DMS53 (cell line): ENCODE data around the gene SKAP1.
"Not testable (repeated sequence)": the region's sequence is repeated elsewhere in the genome, so short reads cannot be mapped to it uniquely, and the experiment has no call there.

ENCODE experiments used
- DNase-seq: peaks from one replicate; lab custom pipeline; 2025; lab: John Stamatoyannopoulos, UW

SKAP1 gene

DNA sequence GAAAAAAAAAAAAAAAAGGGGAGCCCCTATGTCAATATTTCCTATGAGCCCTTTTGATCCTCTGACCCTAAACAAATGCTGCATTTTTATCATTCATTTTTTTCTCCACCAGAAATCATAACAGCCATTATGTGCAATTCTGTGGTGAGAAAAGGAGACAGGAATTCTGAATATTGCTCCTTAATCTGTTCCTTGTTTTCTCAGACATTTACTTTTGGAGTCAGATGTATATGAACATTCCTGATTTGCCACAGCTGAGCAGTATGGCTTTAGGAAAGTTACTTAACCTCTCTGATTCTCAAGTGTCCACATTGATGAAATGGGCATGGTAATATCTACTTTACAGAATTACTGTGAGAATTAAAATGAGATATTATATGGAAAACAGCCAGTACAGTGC is 144.4 kb downstream of the SKAP1 start:
- DNase-seq, result no peak

- DNase-seq, result no peak
Measured at GRCh38 chr17:48283907-48284306, 146.1 kb downstream of the SKAP1 start.

DNA sequence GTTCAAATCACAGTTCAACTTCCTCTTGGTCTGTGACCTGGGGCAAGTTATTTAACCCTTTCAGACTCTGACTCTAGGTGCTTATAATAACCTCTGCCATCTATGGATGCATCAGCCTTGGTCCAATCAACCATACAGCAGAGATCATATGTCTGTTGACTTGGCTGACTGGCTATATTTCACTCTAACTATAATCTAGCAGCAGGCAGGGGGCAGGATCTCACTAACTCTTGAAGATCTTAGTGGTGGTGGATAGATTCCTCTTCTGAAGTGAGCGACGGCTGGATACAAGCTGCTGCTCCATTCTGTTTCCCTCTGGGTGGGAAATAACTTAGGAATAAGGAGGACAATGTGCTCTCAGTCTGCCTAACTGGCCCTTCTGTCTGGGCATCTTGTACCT is 146.6 kb downstream of the SKAP1 start:
- no peak for DNase-seq

- no peak for DNase-seq
Measured at GRCh38 chr17:48282303-48282702, 147.7 kb downstream of the SKAP1 start.

DNA sequence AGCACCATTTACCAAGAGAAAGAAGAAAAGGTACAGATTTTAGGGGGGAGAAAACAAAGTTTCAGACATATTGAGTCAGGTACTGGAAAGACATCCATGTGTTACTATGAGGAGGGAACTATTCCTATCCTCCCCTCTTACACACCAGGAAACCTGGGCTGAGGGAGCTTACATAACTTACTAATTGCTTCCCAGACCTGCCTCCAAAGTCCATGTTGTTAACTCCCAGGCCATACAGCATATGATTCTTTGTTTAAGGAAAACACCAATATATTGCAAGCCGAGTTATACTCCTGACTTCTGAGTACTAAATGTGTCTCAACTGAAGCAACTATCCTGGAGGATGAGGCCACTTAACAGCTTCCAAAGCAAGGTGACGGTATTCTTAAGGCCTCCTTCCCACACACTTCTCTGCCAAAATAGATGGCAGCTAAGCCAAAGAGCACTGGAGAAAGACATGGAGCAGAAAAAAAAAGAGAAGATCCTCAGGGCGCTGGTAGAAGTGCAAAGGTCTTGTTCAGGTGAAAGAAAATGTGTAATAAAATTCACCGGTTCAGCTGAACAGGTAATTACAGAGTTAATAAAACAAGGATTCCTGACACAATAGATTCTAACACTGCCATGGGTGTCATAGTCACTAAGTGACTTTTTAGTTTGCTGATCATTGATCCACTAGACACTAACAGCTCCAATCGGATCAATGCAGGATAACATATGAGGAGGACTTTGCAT is 151.1 kb downstream of the SKAP1 start:
- no peak for DNase-seq

GRCh38 chr17:48276776-48277175 is 153.2 kb downstream of the SKAP1 start:
- no peak for DNase-seq

- no peak for DNase-seq
Measured at GRCh38 chr17:48270899-48271298, 159.1 kb downstream of the SKAP1 start.

DNA sequence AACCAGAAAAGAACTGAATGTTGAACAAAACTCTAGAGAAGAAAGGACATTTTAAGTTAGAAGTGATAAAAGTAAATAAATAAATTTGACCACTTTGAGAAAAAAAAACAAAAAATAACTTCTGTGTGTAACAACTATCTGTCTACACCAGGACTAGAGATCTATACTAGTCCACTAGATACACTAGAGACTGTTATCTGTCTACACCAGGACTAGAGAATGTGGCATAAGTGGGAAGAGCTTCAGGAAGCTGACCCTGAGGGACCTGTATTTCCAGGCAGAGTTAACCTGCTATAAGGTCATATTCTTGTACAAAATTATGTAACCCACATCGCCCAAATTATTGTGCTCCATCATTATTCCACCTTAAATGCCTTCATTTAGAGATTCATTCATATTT is 160.8 kb downstream of the SKAP1 start:
- DNase-seq, result no peak

DNA sequence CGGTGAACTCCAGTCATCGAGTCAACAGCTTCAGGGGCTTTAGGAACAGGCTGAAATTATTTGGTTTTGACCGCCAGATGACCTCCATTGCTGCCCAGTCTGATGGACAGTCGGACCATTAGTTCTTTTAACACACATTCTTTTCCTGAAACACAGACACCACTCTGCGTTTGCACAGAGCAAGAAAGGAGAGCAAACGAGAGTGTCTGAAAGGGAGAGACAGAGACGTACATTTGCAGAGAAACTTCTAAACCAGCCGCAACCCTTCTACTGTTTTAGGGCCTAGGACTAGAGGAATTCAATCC is 166.3 kb downstream of the SKAP1 start:
- no peak for DNase-seq

GRCh38 chr17:48262982-48263730 is 166.9 kb downstream of the SKAP1 start:
- peak; percentile 68 for DNase-seq

- DNase-seq, result peak; percentile 80
Measured at GRCh38 chr17:48261297-48261880, 168.6 kb downstream of the SKAP1 start.

DNA sequence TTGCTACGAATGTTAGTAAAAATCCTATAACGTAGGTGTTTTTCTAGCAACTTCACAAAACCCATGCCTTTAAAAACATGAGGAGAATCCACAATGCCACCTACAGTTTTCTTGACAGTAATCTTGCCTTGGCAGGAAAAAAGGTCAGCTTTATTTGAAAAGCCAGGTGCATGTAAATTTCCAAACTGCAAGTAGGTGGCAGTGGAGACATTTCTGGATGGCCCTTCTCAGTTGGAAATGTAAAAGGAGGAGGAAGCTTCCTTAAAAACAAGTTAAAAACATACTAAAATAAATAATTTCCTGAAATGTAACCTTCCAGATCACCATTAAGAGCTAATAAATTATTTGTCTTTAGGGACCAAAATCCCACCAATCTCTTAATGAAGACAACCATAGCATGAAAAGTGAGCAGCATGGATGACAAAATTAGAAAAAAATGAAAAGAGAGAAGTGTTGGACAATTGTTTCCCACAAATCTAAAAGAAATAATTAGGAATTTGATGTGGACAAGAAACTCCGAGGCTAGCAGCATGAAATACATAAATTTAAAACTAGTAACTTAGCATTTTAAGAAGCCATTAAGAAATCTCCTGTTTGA is 170.2 kb downstream of the SKAP1 start:
- DNase-seq, result peak; percentile 88

DNA sequence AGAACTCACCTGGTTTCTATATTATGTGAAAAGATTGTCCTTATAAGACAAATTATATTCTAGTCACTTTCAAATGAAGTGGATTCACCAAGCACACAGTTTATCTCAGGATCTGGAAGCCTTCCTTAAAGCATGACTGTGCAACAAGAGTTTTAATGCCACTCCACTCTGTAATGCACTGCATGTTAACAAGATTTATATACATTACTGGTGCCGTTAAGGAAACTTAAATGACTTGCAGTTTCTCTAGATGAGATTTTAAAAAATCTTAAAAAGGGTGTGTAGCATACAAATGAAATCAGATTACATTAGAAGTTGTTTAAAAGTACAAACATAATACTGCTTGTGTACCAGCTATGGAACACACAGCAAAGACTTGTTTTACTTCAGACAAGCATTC is 171.7 kb downstream of the SKAP1 start:
- DNase-seq, result no peak

GRCh38 chr17:48255759-48256158 is 174.3 kb downstream of the SKAP1 start:
- DNase-seq, result no peak

DNA sequence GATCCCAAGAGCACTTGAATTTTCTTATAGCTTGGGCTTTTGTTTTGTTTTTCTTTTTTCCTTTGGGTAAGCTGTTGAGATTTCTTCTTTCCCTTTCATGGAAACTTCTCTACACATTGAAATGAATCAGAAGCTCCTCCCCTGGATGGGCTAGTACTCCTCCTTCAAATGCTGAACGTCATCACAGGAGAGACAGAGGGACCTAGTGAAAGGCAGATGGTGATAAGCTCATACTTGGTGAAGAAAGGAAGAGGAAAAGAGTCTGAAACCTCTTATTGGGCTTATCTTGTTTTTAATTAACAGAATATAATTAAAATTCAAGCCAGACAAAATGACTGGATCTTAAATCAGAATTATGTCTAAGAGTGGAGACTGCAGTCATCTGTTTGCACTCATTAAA is 175.1 kb downstream of the SKAP1 start:
- no peak for DNase-seq

DNA sequence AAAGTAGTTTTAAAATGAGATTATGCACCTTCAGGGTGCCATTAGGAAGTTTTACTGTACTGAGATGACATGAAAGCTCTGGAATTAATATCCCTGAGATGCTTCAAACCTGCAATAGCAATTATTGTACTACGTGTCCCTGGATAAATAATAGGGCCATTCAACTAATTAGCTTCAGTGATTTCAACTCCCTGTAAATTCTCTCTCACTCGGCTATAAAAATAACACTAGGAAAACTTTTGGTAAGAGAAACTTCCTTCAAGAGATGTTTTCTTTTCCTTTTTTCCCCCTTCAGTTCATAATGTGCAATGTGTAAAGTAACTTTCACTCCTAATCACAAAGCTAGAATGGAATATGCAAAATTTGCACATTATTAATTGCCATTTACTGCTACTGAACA is 176.0 kb downstream of the SKAP1 start:
- no peak for DNase-seq

DNA sequence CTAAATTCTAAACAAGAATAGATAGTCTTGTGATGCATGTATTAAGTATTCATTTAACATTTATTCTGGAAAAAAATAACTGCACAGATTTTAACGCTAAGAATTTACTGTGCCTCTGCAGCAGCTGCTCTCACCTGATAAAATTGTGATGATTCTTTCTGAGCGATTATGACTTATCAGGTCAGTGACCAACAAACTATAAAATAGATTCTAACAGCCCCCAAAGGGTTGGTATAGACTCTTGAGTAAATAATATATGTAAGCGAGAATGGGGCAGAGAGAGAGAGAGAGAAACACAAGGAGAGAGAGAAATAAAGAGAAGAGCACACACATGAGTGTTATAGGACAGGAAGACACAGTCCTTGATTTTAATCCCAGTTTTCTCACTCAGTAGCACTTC is 178.1 kb downstream of the SKAP1 start:
- no peak for DNase-seq

GRCh38 chr17:48250949-48251348 is 179.1 kb downstream of the SKAP1 start:
- DNase-seq, result no peak

GRCh38 chr17:48250059-48250458 is 180.0 kb downstream of the SKAP1 start:
- DNase-seq, result not testable (repeated sequence)

GRCh38 chr17:48247603-48248002 is 182.4 kb downstream of the SKAP1 start:
- no peak for DNase-seq

DNA sequence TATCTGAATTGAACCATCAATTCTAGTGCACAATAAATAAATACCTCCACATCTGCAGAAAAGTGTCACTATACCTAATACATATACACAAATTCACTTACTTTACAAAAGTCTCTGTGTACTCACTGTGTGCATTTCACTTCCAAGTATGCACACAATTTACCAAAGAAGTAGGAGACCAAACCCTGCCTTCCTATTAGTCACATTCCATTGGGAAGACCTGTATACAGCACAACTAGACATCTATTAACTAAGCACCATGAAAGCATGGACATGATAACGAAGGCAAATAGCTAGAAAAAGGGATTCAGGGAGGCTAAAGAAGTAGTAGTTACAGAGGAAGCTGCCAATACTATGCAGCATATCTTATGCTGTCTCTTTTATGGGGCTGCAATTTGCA is 183.0 kb downstream of the SKAP1 start:
- no peak for DNase-seq

DNA sequence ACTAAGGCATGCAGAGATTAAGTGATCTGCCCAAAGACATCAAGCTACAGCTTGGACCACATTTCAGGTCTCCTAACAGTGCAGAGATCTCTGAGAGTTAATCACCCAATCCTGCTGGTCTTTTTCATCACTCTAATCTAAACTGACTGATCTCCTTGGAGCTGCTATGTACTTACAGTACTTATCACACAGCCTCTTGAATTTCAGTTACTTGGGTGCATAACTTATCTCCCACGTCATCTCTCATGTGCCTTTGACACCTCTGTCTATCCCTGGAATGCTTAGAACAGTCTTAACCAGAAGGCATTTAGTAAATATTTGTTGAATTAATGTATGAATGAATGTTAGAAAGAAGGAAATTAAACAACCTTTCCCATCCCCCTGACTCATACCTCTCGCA is 183.4 kb downstream of the SKAP1 start:
- no peak for DNase-seq

- not testable (repeated sequence) for DNase-seq
Measured at GRCh38 chr17:48245465-48246033, 184.5 kb downstream of the SKAP1 start.
